Omental fat pad (tissue), 4 donors: ENCODE measurements around the gene FUBP3. TPM values are rescaled to one million over a fixed set of nuclear protein-coding genes. Genes with fewer than 3 reads are reported as not detected.

Experiments
- ATAC-seq: fragments of 150-250 bp; one replicate; pipeline ENCODE4 v1.9.1; 2016; ENCODE audit warnings: mild to moderate bottlenecking, moderate library complexity; ENCODE audit not compliant: low FRiP score
- DNase-seq: peaks from one replicate; pipeline ENCODE4 v3.0.0-alpha.2; 2019; ENCODE audit warnings: low spot score
- total RNA-seq, 4 donors: library from RNA; depleted of rRNA; stranded (reverse); fragments of >200 nt; gene quantifications; one replicate each; pipeline ENCODE4 v1.1.0, GENCODE V29; 2016
- TF ChIP-seq, protein P1 (sequence below), 3 donors: fragments of 450-650 bp; IDR thresholded peaks; one replicate each; pipeline ENCODE4 v1.5.1; 2016 to 2017; ENCODE audit warnings: antibody characterized with exemption in 3 of 3, mild to moderate bottlenecking in 3 of 3, moderate library complexity in 2 of 3

The FUBP3 gene
- total RNA-seq, 4 donors from 2014 or later = 29.7 to 46.3 (median 37.9) TPM

DNA sequence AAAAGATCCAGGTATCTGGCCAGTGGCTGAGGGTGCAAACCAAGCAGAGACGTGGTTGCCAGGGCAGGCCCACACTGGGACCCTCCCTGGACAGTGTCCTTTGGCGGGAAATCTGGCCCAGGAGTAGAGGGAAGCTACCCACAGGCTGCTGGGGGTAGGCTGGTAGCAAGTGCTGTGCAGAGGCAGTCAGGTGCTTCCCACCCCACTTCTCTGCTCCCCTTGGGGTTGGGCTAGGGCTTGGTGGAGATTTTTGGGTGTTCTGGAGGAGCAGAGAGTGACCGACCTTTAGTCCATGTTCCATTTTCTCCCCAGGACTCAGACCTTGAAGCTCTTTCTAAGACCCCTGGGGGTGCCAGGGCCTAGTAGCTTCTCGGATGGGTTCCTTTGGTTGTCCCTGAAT, 90.6 kb downstream of the FUBP3 start:
- ATAC-seq (no peak), DNase-seq (no peak)
- TF ChIP-seq, protein P1, sequence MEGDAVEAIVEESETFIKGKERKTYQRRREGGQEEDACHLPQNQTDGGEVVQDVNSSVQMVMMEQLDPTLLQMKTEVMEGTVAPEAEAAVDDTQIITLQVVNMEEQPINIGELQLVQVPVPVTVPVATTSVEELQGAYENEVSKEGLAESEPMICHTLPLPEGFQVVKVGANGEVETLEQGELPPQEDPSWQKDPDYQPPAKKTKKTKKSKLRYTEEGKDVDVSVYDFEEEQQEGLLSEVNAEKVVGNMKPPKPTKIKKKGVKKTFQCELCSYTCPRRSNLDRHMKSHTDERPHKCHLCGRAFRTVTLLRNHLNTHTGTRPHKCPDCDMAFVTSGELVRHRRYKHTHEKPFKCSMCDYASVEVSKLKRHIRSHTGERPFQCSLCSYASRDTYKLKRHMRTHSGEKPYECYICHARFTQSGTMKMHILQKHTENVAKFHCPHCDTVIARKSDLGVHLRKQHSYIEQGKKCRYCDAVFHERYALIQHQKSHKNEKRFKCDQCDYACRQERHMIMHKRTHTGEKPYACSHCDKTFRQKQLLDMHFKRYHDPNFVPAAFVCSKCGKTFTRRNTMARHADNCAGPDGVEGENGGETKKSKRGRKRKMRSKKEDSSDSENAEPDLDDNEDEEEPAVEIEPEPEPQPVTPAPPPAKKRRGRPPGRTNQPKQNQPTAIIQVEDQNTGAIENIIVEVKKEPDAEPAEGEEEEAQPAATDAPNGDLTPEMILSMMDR (IDR thresholded peaks at IDR 0.05) = no peak

DNA sequence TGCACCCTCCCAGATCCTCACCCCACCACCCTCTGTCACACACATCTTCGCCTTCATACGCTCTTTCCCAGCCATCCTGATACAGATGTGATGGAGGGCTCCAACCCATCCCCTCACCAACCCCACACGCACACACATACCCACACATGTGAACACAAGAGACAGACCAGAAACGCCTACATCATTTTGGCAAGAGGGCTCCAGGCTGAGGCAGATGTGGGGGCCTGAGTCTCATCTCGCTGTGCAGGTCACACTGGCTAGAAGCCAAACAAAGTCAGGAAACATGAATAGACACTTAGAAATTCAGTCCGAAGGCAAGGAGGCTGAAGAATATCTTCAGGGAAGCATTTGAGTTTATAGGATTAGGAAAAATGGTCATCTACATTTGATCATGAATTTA, 91.3 kb downstream of the FUBP3 start:
- ATAC-seq (no peak), DNase-seq (no peak)
- TF ChIP-seq, protein P1 (IDR thresholded peaks at IDR 0.05) = no peak

DNA sequence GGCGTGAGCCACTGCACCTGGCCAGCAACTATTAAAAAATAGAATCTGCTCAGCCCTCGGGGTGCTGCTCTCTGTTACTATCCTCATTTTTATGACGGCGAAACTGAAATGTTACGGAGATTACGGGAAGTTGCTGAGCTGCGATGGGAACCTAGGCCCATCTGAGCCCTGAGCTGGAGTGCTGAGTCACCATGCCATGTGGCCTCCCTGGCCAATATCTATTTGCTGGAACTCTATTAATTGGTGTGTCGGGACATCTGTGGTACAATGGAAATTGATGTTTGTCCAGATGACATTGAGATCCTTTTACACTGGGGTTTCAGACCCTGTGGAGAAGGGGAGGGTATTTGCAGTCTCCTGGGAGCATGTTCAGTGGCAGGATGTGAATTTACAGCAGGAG, 93.1 kb downstream of the FUBP3 start:
- ATAC-seq = no peak
- TF ChIP-seq, protein P1 (IDR thresholded peaks at IDR 0.05) = no peak
- no peak for DNase-seq

DNA sequence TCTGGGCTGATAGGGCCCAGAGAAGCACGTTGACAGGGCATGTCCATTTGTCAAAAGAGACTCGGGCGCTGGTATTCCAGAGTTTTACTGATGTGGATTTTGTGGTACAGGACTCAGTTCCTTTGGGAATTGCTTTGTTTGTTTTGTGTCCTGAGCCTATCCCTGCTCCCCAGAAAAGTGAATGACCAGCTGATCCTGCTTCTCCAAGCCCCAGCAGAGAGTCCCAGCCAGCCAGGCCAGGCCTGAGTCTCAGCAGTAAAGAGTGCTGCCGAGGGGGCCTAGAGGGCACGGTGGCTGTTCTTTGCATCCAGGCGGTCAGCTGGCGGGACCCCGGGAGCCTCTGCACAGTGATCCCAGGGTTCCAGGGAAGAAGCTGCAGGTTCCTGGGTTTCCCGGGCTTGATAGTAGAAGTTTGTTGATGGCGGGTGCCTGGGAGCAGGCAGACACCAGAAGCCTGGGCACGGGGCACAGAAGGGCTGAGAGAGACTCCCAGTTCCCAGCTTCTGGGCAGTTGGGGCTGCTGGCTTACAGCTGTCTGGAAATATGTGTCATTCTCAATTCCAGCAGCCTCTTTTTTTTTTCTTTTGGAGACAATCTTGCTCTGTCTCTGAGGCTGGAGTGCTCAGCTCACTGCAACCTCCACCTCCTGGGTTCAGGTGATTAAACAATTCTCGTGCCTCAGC, 93.7 kb downstream of the FUBP3 start:
- no peak for DNase-seq
- ATAC-seq = no peak
- TF ChIP-seq, protein P1 (IDR thresholded peaks at IDR 0.05) = no peak

DNA sequence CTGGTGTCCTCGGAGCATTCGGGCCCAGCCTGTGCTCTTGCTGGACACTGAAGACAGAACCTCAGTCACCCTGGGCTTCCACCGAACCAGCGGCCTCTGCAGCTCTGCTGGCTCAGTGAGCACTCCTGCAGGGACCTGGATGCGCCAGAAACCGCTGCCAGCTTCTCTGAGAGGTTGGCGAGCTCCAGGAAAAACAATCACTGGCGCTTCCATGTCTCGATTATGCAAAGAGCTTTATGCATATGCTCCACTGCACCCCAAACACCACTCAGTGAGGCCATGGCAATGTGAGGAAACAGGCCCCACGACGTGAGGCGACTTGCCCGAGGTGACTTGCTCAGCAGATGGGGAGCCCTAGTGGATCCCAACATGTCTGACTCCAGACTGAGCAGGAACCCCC, 96.0 kb downstream of the FUBP3 start:
- TF ChIP-seq, protein P1 (IDR thresholded peaks at IDR 0.05) = no peak
- no peak for ATAC-seq

DNA sequence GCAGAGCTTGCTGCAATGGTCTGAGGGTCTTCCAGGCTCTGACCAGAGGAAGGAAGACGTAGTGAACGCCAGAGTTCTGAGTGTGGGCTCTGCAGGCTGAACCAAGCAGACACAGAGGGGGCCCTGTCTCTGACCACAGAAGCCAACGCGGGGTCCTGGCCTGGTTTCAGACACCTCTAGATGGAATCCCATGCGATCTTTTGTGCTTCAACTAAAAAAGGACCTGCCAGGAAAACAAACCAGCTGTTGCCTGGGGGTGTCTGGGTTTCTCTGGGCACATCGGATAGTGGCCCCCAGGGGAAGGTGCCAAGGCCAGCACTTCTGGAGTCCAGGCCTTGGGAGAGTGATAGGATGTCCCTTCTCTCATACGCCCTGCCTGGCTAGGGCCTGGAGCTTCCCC, 97.9 kb downstream of the FUBP3 start:
- DNase-seq = no peak
- ATAC-seq = no peak
- TF ChIP-seq, protein P1 (IDR thresholded peaks at IDR 0.05) = no peak

More for the DNA sequence above, 96.0 kb downstream of the FUBP3 start:
- no peak for DNase-seq
